H1 (cell line): ENCODE results near the gene SLC1A7. TPM values are rescaled to one million over a fixed set of nuclear protein-coding genes. Genes with fewer than 3 reads are reported as not detected.

ENCODE experiments used
- CTCF ChIA-PET: fragments of 300-600 bp; sonication (Branson Sonifier 250); formaldehyde crosslinking; loops from one replicate; lab custom pipeline; 2021; ENCODE audit not compliant: partially characterized antibody; lab: Charles Lee
- POLR2A ChIA-PET: fragments of 300-600 bp; sonication (Branson Sonifier 250); formaldehyde crosslinking; loops from one replicate; lab custom pipeline; 2021; ENCODE audit warnings: inconsistent platforms; ENCODE audit not compliant: partially characterized antibody; lab: Charles Lee
- DNase-seq, 2 experiments: peaks; one replicate each; pipeline versions ENCODE4 v3.0.0 to v3.0.0-alpha.2; 2010 to 2022; ENCODE audit warnings: low spot score in 2 of 2, low read depth in 1 of 2, mixed read lengths in 1 of 2
- FAIRE-seq: peaks from 2 replicates; lab custom pipeline; 2011; peaks lifted over from hg19 to GRCh38; lab: Jason Lieb, UNC
- H2AFZ ChIP-seq: 2 replicates; pipeline ENCODE4 v1.8.1; 2012; ENCODE audit warnings: low read length, inconsistent platforms
- H2AK5ac ChIP-seq: 2 replicates; pipeline ENCODE4 v1.6.1; 2013; ENCODE audit warnings: low read depth, low read length
- H2BK120ac ChIP-seq: replicated peaks from 2 replicates; pipeline ENCODE3; 2013; ENCODE audit warnings: low read depth, low read length, inconsistent platforms
- H2BK12ac ChIP-seq: 2 replicates; pipeline ENCODE4 v1.6.1; 2013; ENCODE audit warnings: low read depth, low read length
- H2BK15ac ChIP-seq: 2 replicates; pipeline ENCODE4 v1.6.1; 2013; ENCODE audit warnings: low read length
- H2BK20ac ChIP-seq: 2 replicates; pipeline ENCODE4 v1.6.1; 2013; ENCODE audit warnings: low read length
- H2BK5ac ChIP-seq: 2 replicates; pipeline ENCODE4 v1.6.1; 2013; ENCODE audit warnings: low read depth, low read length
- H3K14ac ChIP-seq: 2 replicates; pipeline ENCODE4 v1.6.1; 2013; ENCODE audit warnings: inconsistent platforms; ENCODE audit not compliant: insufficient read length
- H3K18ac ChIP-seq: 2 replicates; pipeline ENCODE4 v1.6.1; 2013; ENCODE audit warnings: low read length; ENCODE audit errors: extremely low read depth
- H3K23ac ChIP-seq: 2 replicates; pipeline ENCODE4 v1.6.1; 2013; ENCODE audit warnings: inconsistent platforms; ENCODE audit not compliant: insufficient read length
- H3K23me2 ChIP-seq: 2 replicates; pipeline ENCODE4 v1.6.1; 2013; ENCODE audit warnings: low read depth, low read length
- H3K27ac ChIP-seq: 2 replicates; pipeline ENCODE4 v1.6.1; 2011; ENCODE audit warnings: low read depth, low read length, inconsistent platforms
- H3K27me3 ChIP-seq, 4 experiments: replicated peaks in 1 of 4; 1 replicate in 1 of 4; 2 replicates in 3 of 4; pipeline versions ENCODE4 v1.6.1 to v1.8.1; 2011 to 2013; ENCODE audit warnings: low read length in 3 of 4, mild to moderate bottlenecking in 3 of 4, inconsistent platforms in 2 of 4, mixed read lengths in 2 of 4, moderate library complexity in 1 of 4; ENCODE audit not compliant: control insufficient read depth in 3 of 4, insufficient read depth in 3 of 4; ENCODE audit errors: extremely low read depth in 1 of 4
- H3K36me3 ChIP-seq, 4 experiments: 2 replicates each; pipeline versions ENCODE4 v1.6.1 to v1.8.1; 2011 to 2013; ENCODE audit warnings: mild to moderate bottlenecking in 4 of 4, low read length in 3 of 4, moderate library complexity in 2 of 4, control low read depth in 1 of 4, inconsistent platforms in 1 of 4; ENCODE audit not compliant: insufficient read depth in 4 of 4, control insufficient read depth in 2 of 4
- H3K4ac ChIP-seq: replicated peaks from 2 replicates; pipeline ENCODE3; 2013; ENCODE audit warnings: low read length, low read depth, mixed read lengths, inconsistent platforms; ENCODE audit not compliant: insufficient read length
- H3K4me1 ChIP-seq, 4 experiments: replicated peaks in 1 of 4; 1 replicate in 1 of 4; 2 replicates in 3 of 4; pipeline versions ENCODE4 v1.6.1 to v1.8.1; 2011 to 2013; ENCODE audit warnings: low read length in 3 of 4, inconsistent platforms in 2 of 4, mixed read lengths in 1 of 4; ENCODE audit not compliant: insufficient read depth in 4 of 4, control insufficient read depth in 3 of 4
- H3K4me2 ChIP-seq, 2 experiments: 2 replicates each; pipeline versions ENCODE4 v1.6.1 to v1.8.1; 2011 to 2013; ENCODE audit warnings: low read depth in 2 of 2, low read length in 2 of 2, control low read depth in 1 of 2, inconsistent platforms in 1 of 2, mild to moderate bottlenecking in 1 of 2; ENCODE audit not compliant: insufficient read depth in 1 of 2
- H3K4me3 ChIP-seq, 4 experiments: fragments of 200-600, 300-600 bp in 1 of 4; sonication (generic), shearing (Covaris generic), sonication (Bioruptor Twin) in 1 of 4; 2 replicates each; pipeline versions ENCODE4 v1.5.1 to v1.8.1; 2011 to 2016; ENCODE audit warnings: low read length in 4 of 4, low read depth in 3 of 4, control low read depth in 2 of 4, inconsistent platforms in 2 of 4, mild to moderate bottlenecking in 2 of 4, mixed read lengths in 1 of 4, moderate library complexity in 1 of 4; ENCODE audit not compliant: insufficient read depth in 2 of 4; ENCODE audit errors: extremely low read depth in 1 of 4
- H3K56ac ChIP-seq: replicated peaks from 2 replicates; pipeline ENCODE3; 2013; ENCODE audit warnings: low read depth, mild to moderate bottlenecking, mixed read lengths, low read length, inconsistent platforms; ENCODE audit not compliant: insufficient read length
- H3K79me1 ChIP-seq: 2 replicates; pipeline ENCODE4 v1.6.1; 2013; ENCODE audit warnings: low read depth, low read length, control low read depth
- H3K79me2 ChIP-seq, 2 experiments: 2 replicates each; pipeline versions ENCODE4 v1.6.1 to v1.8.1; 2012 to 2013; ENCODE audit warnings: low read length in 2 of 2, mild to moderate bottlenecking in 2 of 2, inconsistent platforms in 1 of 2; ENCODE audit not compliant: insufficient read depth in 2 of 2, control insufficient read depth in 1 of 2
- H3K9ac ChIP-seq, 4 experiments: replicated peaks in 1 of 4; 1 replicate in 1 of 4; 2 replicates in 3 of 4; pipeline versions ENCODE4 v1.6.1 to v1.8.1; 2011 to 2013; ENCODE audit warnings: low read depth in 3 of 4, low read length in 3 of 4, control low read depth in 2 of 4, mild to moderate bottlenecking in 2 of 4, moderate library complexity in 2 of 4, inconsistent platforms in 1 of 4; ENCODE audit errors: extremely low read depth in 1 of 4
- H3K9me3 ChIP-seq, 2 experiments: 2 replicates each; pipeline versions ENCODE4 v1.6.1 to v1.8.1; 2012 to 2013; ENCODE audit warnings: mild to moderate bottlenecking in 2 of 2, moderate library complexity in 2 of 2, control low read depth in 1 of 2, inconsistent platforms in 1 of 2, low read depth in 1 of 2, low read length in 1 of 2, mixed read lengths in 1 of 2; ENCODE audit not compliant: insufficient read depth in 2 of 2
- H4K20me1 ChIP-seq, 2 experiments: replicated peaks in 1 of 2; 2 replicates each; pipeline versions ENCODE3 to v1.8.1; 2011 to 2013; ENCODE audit warnings: inconsistent platforms in 2 of 2, low read length in 2 of 2, mild to moderate bottlenecking in 1 of 2; ENCODE audit not compliant: insufficient read depth in 2 of 2, control insufficient read depth in 1 of 2
- H4K5ac ChIP-seq: 2 replicates; pipeline ENCODE4 v1.6.1; 2013; ENCODE audit warnings: low read length, low read depth, mixed read lengths, inconsistent platforms; ENCODE audit not compliant: insufficient read length
- H4K8ac ChIP-seq: 2 replicates; pipeline ENCODE4 v1.8.0; 2013; ENCODE audit warnings: mild to moderate bottlenecking, moderate library complexity, low read length, inconsistent platforms; ENCODE audit not compliant: insufficient read depth; ENCODE audit errors: extremely low read depth
- H4K91ac ChIP-seq: replicated peaks from 2 replicates; pipeline ENCODE3; 2013; ENCODE audit warnings: low read length, mixed read lengths, inconsistent platforms; ENCODE audit not compliant: insufficient read length
- CHD1 ChIP-seq: IDR thresholded peaks from 2 replicates; pipeline ENCODE4 v1.6.1; 2012; ENCODE audit warnings: low read depth, low read length, improper control_type of control experiment
- CTCF ChIP-seq, 3 experiments: IDR thresholded peaks; 1 replicate in 2 of 3; 2 replicates in 1 of 3; pipeline versions ENCODE4 v1.5.1 to v1.6.1; 2011; ENCODE audit warnings: low read length in 3 of 3, mild to moderate bottlenecking in 3 of 3, inconsistent platforms in 2 of 3, low read depth in 1 of 3, moderate library complexity in 1 of 3; ENCODE audit not compliant: insufficient read depth in 1 of 3; ENCODE audit errors: control extremely low read depth in 1 of 3
- JUND ChIP-seq: IDR thresholded peaks from 2 replicates; pipeline ENCODE4 v1.6.1; 2011; ENCODE audit warnings: mild to moderate bottlenecking, improper control_type of control experiment, low read length
- POLR2A ChIP-seq, 2 experiments: IDR thresholded peaks; 1 replicate in 1 of 2; 2 replicates in 1 of 2; pipeline ENCODE4 v1.6.1; 2011; ENCODE audit warnings: low read depth in 2 of 2, low read length in 2 of 2, mild to moderate bottlenecking in 2 of 2; ENCODE audit errors: control extremely low read depth in 1 of 2
- SIN3A ChIP-seq, 2 experiments: IDR thresholded peaks in 1 of 2; conservative IDR thresholded peaks in 1 of 2; 2 replicates each; pipeline ENCODE4 v1.6.1; 2011 to 2012; ENCODE audit warnings: low read length in 2 of 2, improper control_type of control experiment in 1 of 2, low read depth in 1 of 2, mild to moderate bottlenecking in 1 of 2
- SUZ12 ChIP-seq: fragments of 200-600 bp; sonication (generic); IDR thresholded peaks from 2 replicates; pipeline ENCODE4 v1.6.1; 2012; ENCODE audit warnings: mild to moderate bottlenecking, inconsistent platforms, low read length, moderate library complexity, mixed read lengths
- WGBS, 2 experiments: shearing (Covaris generic) in 1 of 2; methylation state at CpG; one replicate each; pipeline versions ENCODE4 v1.1.6 to v1.1.7; 2013 to 2015; ENCODE audit warnings: low lambda C conversion rate in 2 of 2, mixed read lengths in 2 of 2, inconsistent platforms in 1 of 2, low coverage in 1 of 2, missing lambda C conversion rate in 1 of 2; ENCODE audit not compliant: insufficient replicate concordance in 2 of 2, insufficient coverage in 1 of 2, insufficient read length in 1 of 2; ENCODE audit errors: extremely low coverage in 1 of 2, missing lambda C conversion rate in 1 of 2; 5-methylcytosine and 5-hydroxymethylcytosine counted together
- polyA plus RNA-seq, 7 experiments: library from polyadenylated mRNA; depleted of rRNA in 3 of 7; stranded (reverse) in 5 of 7; unstranded in 2 of 7; fragments of >200 nt in 5 of 7; fragments of 200-250 nt in 2 of 7; gene quantifications; 1 replicate in 5 of 7; 2 replicates in 1 of 7; 4 replicates in 1 of 7; pipeline versions ENCODE4 v1.2.1 to v1.2.3, GENCODE V29; 2011 to 2013; ENCODE audit warnings: missing spikeins in 2 of 7, mixed read lengths in 2 of 7
- total RNA-seq: library from RNA; stranded (reverse); fragmentation: NEBNext Ultra II Directional; extraction: Animal tissue kit (Norgen Biotek cat#: 25700); gene quantifications from 2 replicates; pipeline ENCODE4 v1.2.1, GENCODE V29; 2021
- TF ChIP-seq, protein P1 (sequence below): IDR thresholded peaks from 2 replicates; pipeline ENCODE4 v1.6.1; 2011; ENCODE audit warnings: low read length, improper control_type of control experiment

The SLC1A7 gene
- total and polyA plus RNA-seq, 2 of the 8 experiments (the other 6 are each of a cell fraction or from before 2014, with no cell fraction given): not detected

DNA sequence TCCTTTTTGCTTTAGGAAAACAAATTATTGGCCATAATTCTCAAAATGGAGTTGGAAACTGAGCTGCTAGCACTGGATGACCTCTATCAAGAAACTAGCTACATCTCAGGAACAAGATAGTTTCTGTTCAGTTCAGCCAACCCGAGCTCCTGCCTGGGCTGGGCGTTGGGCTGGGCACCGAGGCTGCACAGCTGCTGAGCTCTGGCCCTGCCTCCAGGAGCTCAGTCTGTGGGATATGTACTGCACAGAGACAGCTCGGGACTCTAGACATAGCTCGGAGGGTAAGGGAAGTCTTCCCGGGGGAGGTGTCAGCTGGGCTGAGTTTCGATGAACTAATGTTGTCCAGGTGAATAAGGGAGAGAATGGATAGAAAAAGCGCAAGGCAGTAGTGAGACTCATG is 24.5 kb upstream of the SLC1A7 start:
- H3K36me3 ChIP-seq: no peaks in the 10 kb centered on the region
- ChIA-PET CTCF (interaction anchor here (0.7 to 3.1 kb wide), 5 partner anchors 9 to 262 kb away, joined by 3 to 11 read pairs (median 3); no protein-coding TSS in a partner anchor), POLR2A (interaction anchor here (1.5 kb wide), 1 partner anchor 10 kb away, joined by 3 read pairs; no protein-coding TSS in a partner anchor)
- H2AK5ac ChIP-seq: no peak overlapping the region
- H3K9me3 ChIP-seq: no peaks in the 10 kb centered on the region
- H2BK20ac ChIP-seq: no peak overlapping the region
- no peak overlapping the region for H3K9ac ChIP-seq
- H3K4ac ChIP-seq: no peak overlapping the region
- no peak overlapping the region for H3K23ac ChIP-seq
- WGBS, 2 experiments: 84% methylated on average over 8 of the region's 8 CpGs; no CpG with 5 or more reads in 1 of the 2 experiments
- H3K27me3 ChIP-seq: no peaks in the 10 kb centered on the region
- peak overlapping the region; percentile 39; the same call in 1 of the 2 replicates for H2AFZ ChIP-seq
- FAIRE-seq: no peak
- no peak overlapping the region for H3K14ac ChIP-seq
- H4K91ac ChIP-seq: no peak overlapping the region
- H3K56ac ChIP-seq: no peak overlapping the region
- H3K18ac ChIP-seq: no peak overlapping the region
- H2BK5ac ChIP-seq: no peak overlapping the region
- H2BK120ac ChIP-seq: no peak overlapping the region
- H2BK15ac ChIP-seq: no peak overlapping the region
- H4K8ac ChIP-seq: no peak overlapping the region
- H3K79me2 ChIP-seq: no peaks in the 10 kb centered on the region
- no peak overlapping the region for H3K4me2 ChIP-seq
- no peaks in the 10 kb centered on the region for H3K79me1 ChIP-seq
- H4K20me1 ChIP-seq: no peaks in the 10 kb centered on the region
- H3K27ac ChIP-seq: no peak overlapping the region
- no peak for TF ChIP-seq CHD1
- TF ChIP-seq SUZ12: no peak
- TF ChIP-seq JUND: no peak
- TF ChIP-seq, protein P1, sequence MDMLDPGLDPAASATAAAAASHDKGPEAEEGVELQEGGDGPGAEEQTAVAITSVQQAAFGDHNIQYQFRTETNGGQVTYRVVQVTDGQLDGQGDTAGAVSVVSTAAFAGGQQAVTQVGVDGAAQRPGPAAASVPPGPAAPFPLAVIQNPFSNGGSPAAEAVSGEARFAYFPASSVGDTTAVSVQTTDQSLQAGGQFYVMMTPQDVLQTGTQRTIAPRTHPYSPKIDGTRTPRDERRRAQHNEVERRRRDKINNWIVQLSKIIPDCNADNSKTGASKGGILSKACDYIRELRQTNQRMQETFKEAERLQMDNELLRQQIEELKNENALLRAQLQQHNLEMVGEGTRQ: no peak
- no peak for TF ChIP-seq SIN3A (conservative IDR thresholded peaks at IDR 0.05 in 1 of 2, IDR thresholded peaks at IDR 0.05 in 1 of 2; ENCODE audit: low read depth in 1 of 2, low read length in 2 of 2)
- TF ChIP-seq POLR2A (IDR thresholded peaks at IDR 0.05; ENCODE audit: control extremely low read depth in 1 of 2, low read depth in 2 of 2, low read length in 2 of 2): no peak
- TF ChIP-seq CTCF (IDR thresholded peaks at IDR 0.05; ENCODE audit: control extremely low read depth in 1 of 3, insufficient read depth in 1 of 3, low read depth in 1 of 3, low read length in 3 of 3): no peak
- no peaks in the 10 kb centered on the region for H3K23me2 ChIP-seq
- H3K4me1 ChIP-seq: peaks cover 0 to 12% (median 6%) of the 10 kb centered on the region in 4 experiments; a peak in 3 of 7 replicates
- no peak for DNase-seq
- no peak overlapping the region for H3K4me3 ChIP-seq
- H4K5ac ChIP-seq: no peak overlapping the region
- no peak overlapping the region for H2BK12ac ChIP-seq
